Panc1 (cell line): ENCODE results near the gene MAML3.

Experiments used
- CTCF ChIP-seq: fragments of 450-650 bp; IDR thresholded peaks from 2 replicates; pipeline ENCODE4 v1.5.1; 2017; ENCODE audit warnings: mild to moderate bottlenecking
- TCF7L2 ChIP-seq: IDR thresholded peaks from 2 replicates; pipeline ENCODE4 v1.6.1; 2011; ENCODE audit warnings: mild to moderate bottlenecking, low read depth, low read length, inconsistent platforms

- peak; percentile 32; the same call in 1 of the 2 replicates for TF ChIP-seq CTCF
- TF ChIP-seq TCF7L2 = no peak
Measured at GRCh38 chr4:139692309-139693012, 461.5 kb downstream of the MAML3 start.
